Left hindlimb (tissue), 1 donor: ENCODE data around the gene PHACTR1.
"Not testable (repeated sequence)": the region's sequence is repeated elsewhere in the genome, so short reads cannot be mapped to it uniquely, and the experiment has no call there.

Source experiments
- DNase-seq: peaks from one replicate; pipeline ENCODE4 v3.0.0-alpha.2; 2018

PHACTR1 gene

GRCh38 chr6:12911427-12911826 lies 194.9 kb downstream of the PHACTR1 start:
- DNase-seq, result no peak

GRCh38 chr6:12913201-12913600 lies 196.6 kb downstream of the PHACTR1 start:
- no peak for DNase-seq

- DNase-seq, result no peak
These were observed 199.4 kb downstream of the PHACTR1 start for GRCh38 chr6:12916006-12916405.

- no peak for DNase-seq
These were observed 200.0 kb downstream of the PHACTR1 start for GRCh38 chr6:12916420-12917136.

- no peak for DNase-seq
These were observed 204.9 kb downstream of the PHACTR1 start for GRCh38 chr6:12921467-12921866.

GRCh38 chr6:12923644-12924235 lies 207.2 kb downstream of the PHACTR1 start:
- no peak for DNase-seq

GRCh38 chr6:12924911-12925310 lies 208.3 kb downstream of the PHACTR1 start:
- no peak for DNase-seq

GRCh38 chr6:12927746-12928145 lies 211.2 kb downstream of the PHACTR1 start:
- no peak for DNase-seq

- DNase-seq, result no peak
These were observed 213.1 kb downstream of the PHACTR1 start for GRCh38 chr6:12929678-12930077.

GRCh38 chr6:12931639-12932038 lies 215.1 kb downstream of the PHACTR1 start:
- no peak for DNase-seq

- DNase-seq, result no peak
These were observed 219.1 kb downstream of the PHACTR1 start for GRCh38 chr6:12935637-12936036.

GRCh38 chr6:12937971-12938370 lies 221.4 kb downstream of the PHACTR1 start:
- DNase-seq, result no peak

GRCh38 chr6:12939314-12939713 lies 222.7 kb downstream of the PHACTR1 start:
- no peak for DNase-seq

GRCh38 chr6:12941422-12941821 lies 224.9 kb downstream of the PHACTR1 start:
- DNase-seq, result no peak

- DNase-seq, result no peak
These were observed 227.0 kb downstream of the PHACTR1 start for GRCh38 chr6:12943549-12943948.

GRCh38 chr6:12944001-12944400 lies 227.4 kb downstream of the PHACTR1 start:
- DNase-seq, result no peak

GRCh38 chr6:12944528-12944927 lies 228.0 kb downstream of the PHACTR1 start:
- not testable (repeated sequence) for DNase-seq

GRCh38 chr6:12947151-12947871 lies 230.7 kb downstream of the PHACTR1 start:
- DNase-seq, result no peak

- no peak for DNase-seq
These were observed 231.4 kb downstream of the PHACTR1 start for GRCh38 chr6:12947967-12948366.

- DNase-seq, result peak; percentile 75
These were observed 234.4 kb downstream of the PHACTR1 start for GRCh38 chr6:12950976-12951375.

- no peak for DNase-seq
These were observed 234.8 kb downstream of the PHACTR1 start for GRCh38 chr6:12951415-12951814.

GRCh38 chr6:12952318-12952717 lies 235.8 kb downstream of the PHACTR1 start:
- no peak for DNase-seq

- no peak for DNase-seq
These were observed 239.4 kb downstream of the PHACTR1 start for GRCh38 chr6:12955956-12956355.

GRCh38 chr6:12956991-12957320 lies 240.4 kb downstream of the PHACTR1 start:
- DNase-seq, result no peak
